Activated naive CD8-positive, alpha-beta T cell treated with anti-CD3 and anti-CD28 coated beads, Interleukin-2, amount 50 U/mL, for 24 hours (primary cell): ENCODE results near the gene OSBPL1A.

ENCODE experiments used
- ATAC-seq: fragments of 150-1000 bp; cut with Tn5 transposase; one replicate; pipeline ENCODE4 v1.10.0; 2021
- DNase-seq: peaks from one replicate; pipeline ENCODE4 v3.0.0; 2021
- H3K27ac Mint-ChIP-seq: one replicate; pipeline ENCODE4 v1.8.0; 2021; ENCODE audit warnings: mild to moderate bottlenecking, mixed read lengths
- H3K27me3 Mint-ChIP-seq: one replicate; pipeline ENCODE4 v1.8.0; 2021; ENCODE audit warnings: mixed read lengths
- H3K36me3 Mint-ChIP-seq: one replicate; pipeline ENCODE4 v1.8.0; 2021; ENCODE audit warnings: low read depth, mixed read lengths
- H3K4me1 Mint-ChIP-seq: one replicate; pipeline ENCODE4 v1.8.0; 2021; ENCODE audit warnings: mixed read lengths
- H3K4me3 Mint-ChIP-seq: one replicate; pipeline ENCODE4 v1.8.0; 2021; ENCODE audit warnings: mild to moderate bottlenecking, moderate library complexity, mixed read lengths
- H3K9me3 Mint-ChIP-seq: one replicate; pipeline ENCODE4 v1.8.0; 2021; ENCODE audit warnings: mixed read lengths

Gene OSBPL1A

GRCh38 chr18:24249716-24250115 lies 147.9 kb downstream of the OSBPL1A start:
- H3K36me3 Mint-ChIP-seq, result no peaks in the 10 kb centered on the region
- H3K4me3 Mint-ChIP-seq, result no peak overlapping the region
- no peaks in the 10 kb centered on the region for H3K27me3 Mint-ChIP-seq
- no peak for DNase-seq
- no peaks in the 10 kb centered on the region for H3K9me3 Mint-ChIP-seq
- H3K27ac Mint-ChIP-seq, result no peak overlapping the region
- peaks cover 2% of the 10 kb centered on the region for H3K4me1 Mint-ChIP-seq
- no peak for ATAC-seq

GRCh38 chr18:24248359-24248758 lies 149.3 kb downstream of the OSBPL1A start:
- Mint-ChIP-seq H3K27ac (no peak overlapping the region), H3K36me3 (no peaks in the 10 kb centered on the region), H3K27me3 (no peaks in the 10 kb centered on the region), H3K4me3 (no peak overlapping the region), H3K9me3 (no peaks in the 10 kb centered on the region), H3K4me1 (peaks cover 2% of the 10 kb centered on the region)
- no peak for ATAC-seq
- no peak for DNase-seq

- no peaks in the 10 kb centered on the region for H3K9me3 Mint-ChIP-seq
- H3K27me3 Mint-ChIP-seq, result no peaks in the 10 kb centered on the region
- H3K27ac Mint-ChIP-seq, result no peak overlapping the region
- H3K4me3 Mint-ChIP-seq, result no peak overlapping the region
- DNase-seq, result no peak
- ATAC-seq, result no peak
- peaks cover 2% of the 10 kb centered on the region for H3K4me1 Mint-ChIP-seq
- H3K36me3 Mint-ChIP-seq, result no peaks in the 10 kb centered on the region
Observed at GRCh38 chr18:24246143-24246542, 151.5 kb downstream of the OSBPL1A start.

- Mint-ChIP-seq H3K27ac (no peak overlapping the region), H3K27me3 (no peaks in the 10 kb centered on the region), H3K9me3 (no peaks in the 10 kb centered on the region), H3K4me1 (peaks cover 2% of the 10 kb centered on the region), H3K4me3 (no peak overlapping the region), H3K36me3 (no peaks in the 10 kb centered on the region)
- DNase-seq (no peak), ATAC-seq (no peak)
Observed at GRCh38 chr18:24244698-24245097, 152.9 kb downstream of the OSBPL1A start.

GRCh38 chr18:24243677-24244076 lies 153.9 kb downstream of the OSBPL1A start:
- no peaks in the 10 kb centered on the region for H3K27me3 Mint-ChIP-seq
- no peak overlapping the region for H3K4me3 Mint-ChIP-seq
- peaks cover 2% of the 10 kb centered on the region for H3K4me1 Mint-ChIP-seq
- ATAC-seq (no peak), DNase-seq (no peak)
- H3K9me3 Mint-ChIP-seq, result no peaks in the 10 kb centered on the region
- no peak overlapping the region for H3K27ac Mint-ChIP-seq
- no peaks in the 10 kb centered on the region for H3K36me3 Mint-ChIP-seq

GRCh38 chr18:24239341-24239740 lies 158.3 kb downstream of the OSBPL1A start:
- Mint-ChIP-seq H3K36me3 (no peaks in the 10 kb centered on the region), H3K27me3 (no peaks in the 10 kb centered on the region), H3K4me3 (no peak overlapping the region), H3K4me1 (no peaks in the 10 kb centered on the region), H3K9me3 (no peaks in the 10 kb centered on the region), H3K27ac (no peak overlapping the region)
- DNase-seq, result no peak
- ATAC-seq, result no peak

- no peaks in the 10 kb centered on the region for H3K36me3 Mint-ChIP-seq
- no peak overlapping the region for H3K4me3 Mint-ChIP-seq
- no peaks in the 10 kb centered on the region for H3K27me3 Mint-ChIP-seq
- ATAC-seq, result no peak
- H3K4me1 Mint-ChIP-seq, result no peaks in the 10 kb centered on the region
- H3K9me3 Mint-ChIP-seq, result no peaks in the 10 kb centered on the region
- no peak for DNase-seq
- H3K27ac Mint-ChIP-seq, result no peak overlapping the region
Observed at GRCh38 chr18:24238387-24238786, 159.2 kb downstream of the OSBPL1A start.

- H3K4me1 Mint-ChIP-seq, result no peaks in the 10 kb centered on the region
- H3K36me3 Mint-ChIP-seq, result no peaks in the 10 kb centered on the region
- H3K27me3 Mint-ChIP-seq, result no peaks in the 10 kb centered on the region
- H3K4me3 Mint-ChIP-seq, result no peak overlapping the region
- no peak overlapping the region for H3K27ac Mint-ChIP-seq
- H3K9me3 Mint-ChIP-seq, result no peaks in the 10 kb centered on the region
- DNase-seq (no peak), ATAC-seq (no peak)
Observed at GRCh38 chr18:24234850-24235418, 162.7 kb downstream of the OSBPL1A start.

- DNase-seq (no peak), ATAC-seq (no peak)
- Mint-ChIP-seq H3K4me3 (no peak overlapping the region), H3K27ac (no peak overlapping the region), H3K4me1 (no peaks in the 10 kb centered on the region), H3K36me3 (no peaks in the 10 kb centered on the region), H3K27me3 (no peaks in the 10 kb centered on the region), H3K9me3 (no peaks in the 10 kb centered on the region)
Observed at GRCh38 chr18:24234330-24234729, 163.3 kb downstream of the OSBPL1A start.

GRCh38 chr18:24232800-24233199 lies 164.8 kb downstream of the OSBPL1A start:
- Mint-ChIP-seq H3K4me3 (no peak overlapping the region), H3K4me1 (no peaks in the 10 kb centered on the region), H3K27me3 (no peaks in the 10 kb centered on the region), H3K27ac (no peak overlapping the region), H3K36me3 (no peaks in the 10 kb centered on the region), H3K9me3 (no peaks in the 10 kb centered on the region)
- DNase-seq (no peak), ATAC-seq (no peak)

GRCh38 chr18:24231773-24232735 lies 165.6 kb downstream of the OSBPL1A start:
- Mint-ChIP-seq H3K4me3 (no peak overlapping the region), H3K9me3 (no peaks in the 10 kb centered on the region), H3K4me1 (no peaks in the 10 kb centered on the region), H3K36me3 (no peaks in the 10 kb centered on the region), H3K27me3 (no peaks in the 10 kb centered on the region), H3K27ac (no peak overlapping the region)
- DNase-seq, result no peak
- ATAC-seq, result no peak

- ATAC-seq (no peak), DNase-seq (no peak)
- no peak overlapping the region for H3K4me3 Mint-ChIP-seq
- H3K27me3 Mint-ChIP-seq, result no peaks in the 10 kb centered on the region
- no peaks in the 10 kb centered on the region for H3K36me3 Mint-ChIP-seq
- no peaks in the 10 kb centered on the region for H3K9me3 Mint-ChIP-seq
- H3K4me1 Mint-ChIP-seq, result no peaks in the 10 kb centered on the region
- H3K27ac Mint-ChIP-seq, result no peak overlapping the region
Observed at GRCh38 chr18:24230766-24231165, 166.9 kb downstream of the OSBPL1A start.

GRCh38 chr18:24228667-24229041 lies 169.0 kb downstream of the OSBPL1A start:
- H3K27ac Mint-ChIP-seq, result no peak overlapping the region
- H3K36me3 Mint-ChIP-seq, result no peaks in the 10 kb centered on the region
- ATAC-seq, result no peak
- no peaks in the 10 kb centered on the region for H3K4me1 Mint-ChIP-seq
- no peaks in the 10 kb centered on the region for H3K27me3 Mint-ChIP-seq
- no peak overlapping the region for H3K4me3 Mint-ChIP-seq
- no peak for DNase-seq
- H3K9me3 Mint-ChIP-seq, result no peaks in the 10 kb centered on the region

GRCh38 chr18:24227977-24228666 lies 169.5 kb downstream of the OSBPL1A start:
- Mint-ChIP-seq H3K36me3 (no peaks in the 10 kb centered on the region), H3K4me3 (no peak overlapping the region), H3K27ac (no peak overlapping the region), H3K4me1 (no peaks in the 10 kb centered on the region), H3K9me3 (no peaks in the 10 kb centered on the region), H3K27me3 (no peaks in the 10 kb centered on the region)
- no peak for DNase-seq
- ATAC-seq, result no peak

GRCh38 chr18:24220318-24220688 lies 177.3 kb downstream of the OSBPL1A start:
- ATAC-seq, result no peak
- H3K27ac Mint-ChIP-seq, result no peak overlapping the region
- H3K36me3 Mint-ChIP-seq, result no peaks in the 10 kb centered on the region

More at GRCh38 chr18:24220318-24220688, 177.3 kb downstream of the OSBPL1A start:
- H3K4me3 Mint-ChIP-seq, result no peak overlapping the region
- no peaks in the 10 kb centered on the region for H3K9me3 Mint-ChIP-seq
- H3K4me1 Mint-ChIP-seq, result no peaks in the 10 kb centered on the region
- no peak for DNase-seq
- no peaks in the 10 kb centered on the region for H3K27me3 Mint-ChIP-seq
